HepG2 (cell line): ENCODE results near the gene AJUBA. TPM values are rescaled to one million over a fixed set of nuclear protein-coding genes. Genes with fewer than 3 reads are reported as not detected.

ENCODE experiments used
- ATAD3A ChIP-seq: sonication (generic); formaldehyde crosslinking; IDR thresholded peaks from 2 replicates; pipeline ENCODE4 v1.4.0; 2020; ENCODE audit warnings: missing genetic modification reagents
- FOXA1 ChIP-seq, 2 experiments: fragments of 450-650 bp in 1 of 2; sonication (generic) in 1 of 2; formaldehyde crosslinking in 1 of 2; IDR thresholded peaks; 2 replicates each; pipeline versions ENCODE4 v1.4.0 to v1.6.1; 2016 to 2020; ENCODE audit warnings: missing genetic modification reagents in 1 of 2
- GABPB1 ChIP-seq: IDR thresholded peaks from 2 replicates; pipeline ENCODE4 v1.6.1; 2016; ENCODE audit warnings: mild to moderate bottlenecking, missing genetic modification reagents, moderate library complexity, missing compliant biosample characterization
- HOXA3 ChIP-seq: sonication (generic); formaldehyde crosslinking; IDR thresholded peaks from 2 replicates; pipeline ENCODE4 v1.5.0; 2020; ENCODE audit warnings: missing genetic modification reagents
- HOXA9 ChIP-seq: sonication (generic); formaldehyde crosslinking; IDR thresholded peaks from 2 replicates; pipeline ENCODE4 v1.8.1; 2022; ENCODE audit warnings: missing genetic modification reagents, mild to moderate bottlenecking, moderate library complexity, borderline replicate concordance
- POLR2AphosphoS5 ChIP-seq: IDR thresholded peaks from 2 replicates; pipeline ENCODE4 v1.6.1; 2012; ENCODE audit warnings: low read depth, low read length
- RAD21 ChIP-seq: fragments of 450-650 bp; formaldehyde crosslinking; IDR thresholded peaks from 2 replicates; pipeline ENCODE4 v1.5.0; 2020; ENCODE audit warnings: mild to moderate bottlenecking
- SP2 ChIP-seq: sonication (generic); formaldehyde crosslinking; IDR thresholded peaks from 2 replicates; pipeline ENCODE4 v1.5.1; 2020; ENCODE audit warnings: mild to moderate bottlenecking, missing genetic modification reagents
- THAP9 ChIP-seq: sonication (generic); formaldehyde crosslinking; IDR thresholded peaks from 2 replicates; pipeline ENCODE4; 2020; ENCODE audit warnings: missing genetic modification reagents, mild to moderate bottlenecking, borderline replicate concordance
- ZBTB1 ChIP-seq: sonication (generic); formaldehyde crosslinking; IDR thresholded peaks from 2 replicates; pipeline ENCODE4 v1.4.0; 2020; ENCODE audit warnings: missing genetic modification reagents, borderline replicate concordance
- ZNF10 ChIP-seq: sonication (generic); formaldehyde crosslinking; IDR thresholded peaks from 2 replicates; pipeline ENCODE4 v1.4.0; 2020; ENCODE audit warnings: mild to moderate bottlenecking, low read depth, missing genetic modification reagents, borderline replicate concordance
- ZNF446 ChIP-seq: sonication (generic); formaldehyde crosslinking; IDR thresholded peaks from 2 replicates; pipeline ENCODE4 v1.5.0; 2020; ENCODE audit warnings: mild to moderate bottlenecking, missing genetic modification reagents
- ZNF530 ChIP-seq: sonication (generic); formaldehyde crosslinking; IDR thresholded peaks from 2 replicates; pipeline ENCODE4 v1.5.0; 2020; ENCODE audit warnings: low read depth, mild to moderate bottlenecking, missing genetic modification reagents
- ZNF549 ChIP-seq: sonication (generic); formaldehyde crosslinking; IDR thresholded peaks from 2 replicates; pipeline ENCODE4 v1.5.0; 2020; ENCODE audit warnings: missing genetic modification reagents
- ZNF552 ChIP-seq: sonication (generic); formaldehyde crosslinking; IDR thresholded peaks from 2 replicates; pipeline ENCODE4 v1.9.0; 2022; ENCODE audit warnings: missing genetic modification reagents, mild to moderate bottlenecking, borderline replicate concordance
- ZNF646 ChIP-seq: sonication (generic); formaldehyde crosslinking; IDR thresholded peaks from 2 replicates; pipeline ENCODE4 v1.9.0; 2021; ENCODE audit warnings: mild to moderate bottlenecking, missing genetic modification reagents
- ZSCAN25 ChIP-seq: sonication (generic); formaldehyde crosslinking; IDR thresholded peaks from 2 replicates; pipeline ENCODE4 v1.8.0; 2022; ENCODE audit warnings: mild to moderate bottlenecking, missing genetic modification reagents
- ZSCAN31 ChIP-seq: sonication (generic); formaldehyde crosslinking; IDR thresholded peaks from 2 replicates; pipeline ENCODE4 v1.5.0; 2020; ENCODE audit warnings: low read depth, mild to moderate bottlenecking, missing genetic modification reagents
- polyA plus RNA-seq, 8 experiments: library from polyadenylated mRNA; depleted of rRNA in 3 of 8; stranded (reverse) in 7 of 8; unstranded in 1 of 8; fragments of >200 nt; fragmentation: Illumina TruSeq in 4 of 8; extraction: Trizol in 4 of 8; gene quantifications; 2 replicates each; pipeline versions ENCODE4 v1.2.1 to v1.2.3, GENCODE V29; 2011 to 2016; ENCODE audit warnings: low read depth in 4 of 8, missing spikeins in 1 of 8, mixed read lengths in 1 of 8; ENCODE audit not compliant: insufficient read depth in 1 of 8
- total RNA-seq, 5 experiments: library from RNA; depleted of rRNA; stranded (reverse); fragments of >200 nt; fragmentation: Illumina TruSeq; extraction: Trizol; gene quantifications; 2 replicates each; pipeline ENCODE4 v1.2.3, GENCODE V29; 2016; ENCODE audit warnings: low read depth in 1 of 5
- TF ChIP-seq, protein P1 (sequence below): sonication (generic); formaldehyde crosslinking; IDR thresholded peaks from 2 replicates; pipeline ENCODE4 v1.5.1; 2020; ENCODE audit warnings: mild to moderate bottlenecking, missing genetic modification reagents, borderline replicate concordance

AJUBA gene
- total and polyA plus RNA-seq, 2 of the 13 experiments (the other 11 are each of a cell fraction or from before 2014, with no cell fraction given): 157 to 241 TPM

DNA sequence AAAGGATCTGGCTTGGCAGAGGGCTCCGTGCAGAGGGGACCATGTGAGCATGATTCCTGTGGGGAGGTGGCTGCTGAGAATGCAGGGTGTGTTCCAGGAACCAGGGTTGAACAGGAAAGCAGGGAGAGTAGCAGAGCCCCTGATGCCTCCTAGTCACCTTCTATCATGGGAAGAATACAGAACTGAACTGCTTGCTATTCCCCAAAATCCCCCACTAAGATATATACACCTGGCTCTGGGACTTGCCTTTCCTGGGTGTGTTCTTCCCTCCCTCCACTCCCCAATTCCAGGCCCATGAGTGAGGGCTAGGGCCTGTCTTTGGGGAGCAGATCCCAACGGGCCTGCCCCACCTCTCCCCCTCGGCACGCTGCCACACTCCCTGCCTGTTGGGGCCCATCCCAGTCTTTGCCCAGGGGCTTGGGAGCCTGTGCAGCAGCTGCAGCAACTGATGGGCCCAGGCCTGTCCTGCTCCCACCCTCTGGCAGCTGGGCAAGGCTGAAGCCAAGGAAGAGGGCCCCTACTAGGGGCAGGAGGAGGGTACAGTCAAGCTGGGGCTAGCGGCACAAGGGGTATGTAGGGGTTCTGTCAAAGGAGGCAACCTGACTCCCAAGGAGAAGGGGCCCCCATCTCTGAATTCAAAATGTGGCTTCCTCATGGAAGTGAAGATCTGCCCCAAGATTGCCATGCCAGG lies 3.2 kb downstream of the AJUBA start (continued):
- TF ChIP-seq HOXA9 (no peak), RAD21 (CRISPR knock-in tag) (peak; percentile 34; the same call in 1 of the 2 replicates), ZNF446 (CRISPR knock-in tag) (no peak), ZSCAN25 (CRISPR knock-in tag) (no peak), ZNF10 (no peak), POLR2AphosphoS5 (no peak), ZBTB1 (CRISPR knock-in tag) (no peak), THAP9 (peak; percentile 48; the same call in 1 of the 2 replicates), ZNF530 (no peak), ZSCAN31 (CRISPR knock-in tag) (0 out of 2 replicates have a peak, but pooled peaks have one; percentile 42), HOXA3 (CRISPR knock-in tag) (no peak), SP2 (CRISPR knock-in tag) (no peak), ZNF549 (CRISPR knock-in tag) (no peak), ZNF552 (CRISPR knock-in tag) (peak; percentile 58; the same call in 1 of the 2 replicates), ZNF646 (CRISPR knock-in tag) (no peak), FOXA1 (IDR thresholded peaks at IDR 0.05) (no peak), FOXA1 (CRISPR knock-in tag; IDR thresholded peaks at IDR 0.05) (peak; percentile 19; the same call in 1 of the 2 replicates), GABPB1 (CRISPR knock-in tag) (peak; percentile 51; the same call in 1 of the 2 replicates), ATAD3A (peak; percentile 94; the same call in 1 of the 2 replicates)
- TF ChIP-seq, protein P1, sequence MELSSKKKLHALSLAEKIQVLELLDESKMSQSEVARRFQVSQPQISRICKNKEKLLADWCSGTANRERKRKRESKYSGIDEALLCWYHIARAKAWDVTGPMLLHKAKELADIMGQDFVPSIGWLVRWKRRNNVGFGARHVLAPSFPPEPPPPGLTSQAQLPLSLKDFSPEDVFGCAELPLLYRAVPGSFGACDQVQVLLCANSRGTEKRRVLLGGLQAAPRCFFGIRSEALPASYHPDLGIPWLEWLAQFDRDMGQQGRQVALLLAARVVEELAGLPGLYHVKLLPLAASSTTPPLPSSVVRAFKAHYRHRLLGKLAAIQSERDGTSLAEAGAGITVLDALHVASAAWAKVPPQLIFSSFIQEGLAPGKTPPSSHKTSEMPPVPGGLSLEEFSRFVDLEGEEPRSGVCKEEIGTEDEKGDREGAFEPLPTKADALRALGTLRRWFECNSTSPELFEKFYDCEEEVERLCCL (CRISPR knock-in tag): 0 out of 2 replicates have a peak, but pooled peaks have one; percentile 65
